GM21447 (cell line): Measurements from ENCODE around the gene KIF5B.
"Not testable (repeated sequence)": the region's sequence is repeated elsewhere in the genome, so short reads cannot be mapped to it uniquely, and the experiment has no call there.

Experiments used
- ATAC-seq: cut with Tn5 transposase; IDR thresholded peaks from one replicate; pipeline ENCODE4 v1.9.1; 2021; ENCODE audit not compliant: unreplicated experiment

Gene KIF5B

GRCh38 chr10:32056136-32057035 lies at the start of gene KIF5B:
TSS of gene KIF5B (minus strand) at chr10:32056425. CDS start at chr10:32055973, 452 bp downstream.
- peak; percentile 82 for ATAC-seq

GRCh38 chr10:32105782-32106382 lies 49.7 kb upstream of the KIF5B start:
- no peak for ATAC-seq

GRCh38 chr10:32104622-32105509 lies 48.6 kb upstream of the KIF5B start:
- ATAC-seq, result no peak

- ATAC-seq, result no peak
Observed at GRCh38 chr10:32104181-32104580, 48.0 kb upstream of the KIF5B start.

- ATAC-seq, result no peak
Observed at GRCh38 chr10:32103721-32104120, 47.5 kb upstream of the KIF5B start.

GRCh38 chr10:32098566-32099259 lies 42.5 kb upstream of the KIF5B start:
- ATAC-seq, result not testable (repeated sequence)

GRCh38 chr10:32095116-32095733 lies 39.0 kb upstream of the KIF5B start:
- no peak for ATAC-seq

GRCh38 chr10:32093650-32094049 lies 37.4 kb upstream of the KIF5B start:
- ATAC-seq, result no peak

- ATAC-seq, result no peak
Observed at GRCh38 chr10:32091046-32091445, 34.8 kb upstream of the KIF5B start.

GRCh38 chr10:32084185-32084851 lies 28.1 kb upstream of the KIF5B start:
- ATAC-seq, result no peak

GRCh38 chr10:32077896-32078485 lies 21.8 kb upstream of the KIF5B start:
- ATAC-seq, result no peak

- ATAC-seq, result no peak
Observed at GRCh38 chr10:32073659-32074058, 17.4 kb upstream of the KIF5B start.

GRCh38 chr10:32073128-32073527 lies 16.9 kb upstream of the KIF5B start:
- no peak for ATAC-seq

- no peak for ATAC-seq
Observed at GRCh38 chr10:32072025-32072800, 16.0 kb upstream of the KIF5B start.

GRCh38 chr10:32070645-32071044 lies 14.4 kb upstream of the KIF5B start:
- no peak for ATAC-seq

GRCh38 chr10:32068569-32068968 lies 12.3 kb upstream of the KIF5B start:
- no peak for ATAC-seq

- ATAC-seq, result not testable (repeated sequence)
Observed at GRCh38 chr10:32067931-32068330, 11.7 kb upstream of the KIF5B start.

GRCh38 chr10:32065856-32066255 lies 9.6 kb upstream of the KIF5B start:
- no peak for ATAC-seq

- ATAC-seq, result no peak
Observed at GRCh38 chr10:32061440-32061839, 5.2 kb upstream of the KIF5B start.
